Measurements from ENCODE around the gene THSD7B. TPM values are rescaled to one million over a fixed set of nuclear protein-coding genes. Genes with fewer than 3 reads are reported as not detected.

Gene THSD7B
- total RNA-seq, 2 donors from 2014 or later, result 0.95 to 12.7 TPM

GRCh38 chr2:137435162-137435561 is 669.8 kb downstream of the THSD7B start:
- no peak for TF ChIP-seq CTCF (IDR thresholded peaks at IDR 0.05)
- DNase-seq (ENCODE audit: low spot score) (no peak), ATAC-seq (ENCODE audit: insufficient number of reproducible peaks, low FRiP score, low read depth) (no peak)
- no peaks in the 10 kb centered on the region for H3K9me3 ChIP-seq
- no peak overlapping the region for H3K27ac ChIP-seq
- H3K27me3 ChIP-seq (replicated peaks; ENCODE audit: insufficient read depth), result no peaks in the 10 kb centered on the region
- no peaks in the 10 kb centered on the region for H3K36me3 ChIP-seq
- no peak overlapping the region for H3K4me3 ChIP-seq
- H3K4me1 ChIP-seq (ENCODE audit: control insufficient read depth in 1 of 2, low read depth in 2 of 2), result no peaks in the 10 kb centered on the region

GRCh38 chr2:137437386-137437785 is 672.0 kb downstream of the THSD7B start:
- H3K36me3 ChIP-seq, result no peaks in the 10 kb centered on the region
- DNase-seq (ENCODE audit: low spot score), result no peak
- H3K27ac ChIP-seq, result no peak overlapping the region
- no peaks in the 10 kb centered on the region for H3K27me3 ChIP-seq (replicated peaks; ENCODE audit: insufficient read depth)
- TF ChIP-seq CTCF (IDR thresholded peaks at IDR 0.05), result no peak
- H3K4me1 ChIP-seq (ENCODE audit: control insufficient read depth in 1 of 2, low read depth in 2 of 2), result no peaks in the 10 kb centered on the region
- no peaks in the 10 kb centered on the region for H3K9me3 ChIP-seq
- ATAC-seq (ENCODE audit: insufficient number of reproducible peaks, low FRiP score, low read depth), result no peak
- no peak overlapping the region for H3K4me3 ChIP-seq

- H3K4me3 ChIP-seq, result no peak overlapping the region
- H3K27ac ChIP-seq, result no peak overlapping the region
- H3K36me3 ChIP-seq, result no peaks in the 10 kb centered on the region
- no peak for ATAC-seq (ENCODE audit: insufficient number of reproducible peaks, low FRiP score, low read depth)
- H3K27me3 ChIP-seq (replicated peaks; ENCODE audit: insufficient read depth), result no peaks in the 10 kb centered on the region
- no peaks in the 10 kb centered on the region for H3K9me3 ChIP-seq
- no peak for DNase-seq (ENCODE audit: low spot score)
- no peaks in the 10 kb centered on the region for H3K4me1 ChIP-seq (ENCODE audit: control insufficient read depth in 1 of 2, low read depth in 2 of 2)
- no peak for TF ChIP-seq CTCF (IDR thresholded peaks at IDR 0.05)
Observed at GRCh38 chr2:137444970-137445369, 679.6 kb downstream of the THSD7B start.

- Histone ChIP-seq H3K27ac (no peak overlapping the region), H3K9me3 (no peaks in the 10 kb centered on the region), H3K36me3 (no peaks in the 10 kb centered on the region), H3K4me3 (no peak overlapping the region), H3K27me3 (replicated peaks; ENCODE audit: insufficient read depth) (no peaks in the 10 kb centered on the region), H3K4me1 (ENCODE audit: control insufficient read depth in 1 of 2, low read depth in 2 of 2) (no peaks in the 10 kb centered on the region)
- TF ChIP-seq CTCF (IDR thresholded peaks at IDR 0.05), result no peak
- ATAC-seq (ENCODE audit: insufficient number of reproducible peaks, low FRiP score, low read depth), result no peak
- no peak for DNase-seq (ENCODE audit: low spot score)
Observed at GRCh38 chr2:137449454-137449853, 684.1 kb downstream of the THSD7B start.

- TF ChIP-seq CTCF (IDR thresholded peaks at IDR 0.05), result no peak
- no peak for ATAC-seq (ENCODE audit: insufficient number of reproducible peaks, low FRiP score, low read depth)
Observed at GRCh38 chr2:137454886-137455285, 689.5 kb downstream of the THSD7B start.

More at GRCh38 chr2:137454886-137455285, 689.5 kb downstream of the THSD7B start:
- Histone ChIP-seq H3K4me1 (ENCODE audit: control insufficient read depth in 1 of 2, low read depth in 2 of 2) (no peaks in the 10 kb centered on the region), H3K9me3 (no peaks in the 10 kb centered on the region), H3K4me3 (no peak overlapping the region), H3K27ac (no peak overlapping the region), H3K36me3 (no peaks in the 10 kb centered on the region), H3K27me3 (replicated peaks; ENCODE audit: insufficient read depth) (no peaks in the 10 kb centered on the region)
- DNase-seq (ENCODE audit: low spot score), result no peak
